GM18511 (cell line): ENCODE data around the gene FAM219A.
"Not testable (repeated sequence)": the region's sequence is repeated elsewhere in the genome, so short reads cannot be mapped to it uniquely, and the experiment has no call there.

Experiments used
- ATAC-seq: cut with Tn5 transposase; IDR thresholded peaks from one replicate; pipeline ENCODE4 v1.9.1; 2021; ENCODE audit warnings: mild to moderate bottlenecking, moderate library complexity; ENCODE audit not compliant: unreplicated experiment

FAM219A gene

GRCh38 chr9:34363619-34364351 is 94.6 kb downstream of the FAM219A start:
- ATAC-seq: no peak

GRCh38 chr9:34362614-34363214 is 95.7 kb downstream of the FAM219A start:
- ATAC-seq: no peak

- ATAC-seq: not testable (repeated sequence)
These were observed 105.4 kb downstream of the FAM219A start for GRCh38 chr9:34352957-34353356.

GRCh38 chr9:34352122-34352652 is 106.2 kb downstream of the FAM219A start:
- not testable (repeated sequence) for ATAC-seq

- ATAC-seq: no peak
These were observed 109.0 kb downstream of the FAM219A start for GRCh38 chr9:34349324-34349723.
